HEK293 (cell line): ENCODE measurements around the gene PTPN11.

Source experiments
- GLI4 ChIP-seq: fragments of 450-650 bp; formaldehyde crosslinking; IDR thresholded peaks from 2 replicates; pipeline ENCODE4 v1.5.1; 2016; ENCODE audit warnings: missing biosample characterization, missing genetic modification characterization
- KLF8 ChIP-seq: fragments of 450-650 bp; formaldehyde crosslinking; IDR thresholded peaks from 2 replicates; pipeline ENCODE4 v1.5.1; 2016; ENCODE audit warnings: missing biosample characterization, missing genetic modification characterization
- KLF9 ChIP-seq: fragments of 450-650 bp; formaldehyde crosslinking; IDR thresholded peaks from 2 replicates; pipeline ENCODE4 v1.5.1; 2016; ENCODE audit warnings: missing biosample characterization, missing genetic modification characterization, low read depth
- PATZ1 ChIP-seq: fragments of 450-650 bp; formaldehyde crosslinking; IDR thresholded peaks from 2 replicates; pipeline ENCODE4 v1.5.1; 2016; ENCODE audit warnings: missing biosample characterization, missing genetic modification characterization
- PRDM1 ChIP-seq: fragments of 450-650 bp; formaldehyde crosslinking; IDR thresholded peaks from 2 replicates; pipeline ENCODE4; 2016; ENCODE audit warnings: missing biosample characterization, missing genetic modification characterization
- PRDM4 ChIP-seq: fragments of 450-650 bp; formaldehyde crosslinking; IDR thresholded peaks from 2 replicates; pipeline ENCODE4 v1.5.1; 2017; ENCODE audit warnings: missing biosample characterization, missing genetic modification characterization
- SALL2 ChIP-seq: fragments of 450-650 bp; formaldehyde crosslinking; IDR thresholded peaks from 2 replicates; pipeline ENCODE4 v1.5.0; 2017; ENCODE audit warnings: missing biosample characterization, mild to moderate bottlenecking, missing genetic modification characterization, borderline replicate concordance
- SCRT1 ChIP-seq: fragments of 450-650 bp; formaldehyde crosslinking; IDR thresholded peaks from 2 replicates; pipeline ENCODE4 v1.5.1; 2016; ENCODE audit warnings: missing biosample characterization, missing genetic modification characterization, borderline replicate concordance
- WT1 ChIP-seq: fragments of 450-650 bp; formaldehyde crosslinking; IDR thresholded peaks from 2 replicates; pipeline ENCODE4 v1.5.1; 2016; ENCODE audit warnings: missing biosample characterization, missing genetic modification characterization
- ZBTB1 ChIP-seq: fragments of 450-650 bp; formaldehyde crosslinking; IDR thresholded peaks from 2 replicates; pipeline ENCODE4 v1.5.1; 2016; ENCODE audit warnings: missing biosample characterization, missing genetic modification characterization
- ZBTB17 ChIP-seq: fragments of 450-650 bp; formaldehyde crosslinking; IDR thresholded peaks from 2 replicates; pipeline ENCODE4 v1.5.1; 2016; ENCODE audit warnings: missing biosample characterization, missing genetic modification characterization
- ZFP69B ChIP-seq: fragments of 450-650 bp; formaldehyde crosslinking; IDR thresholded peaks from 2 replicates; pipeline ENCODE4 v1.5.1; 2016; ENCODE audit warnings: missing biosample characterization, missing genetic modification characterization
- ZNF133 ChIP-seq: fragments of 450-650 bp; formaldehyde crosslinking; IDR thresholded peaks from 2 replicates; pipeline ENCODE4 v1.5.1; 2016; ENCODE audit warnings: missing biosample characterization, missing genetic modification characterization
- ZNF138 ChIP-seq: fragments of 450-650 bp; formaldehyde crosslinking; IDR thresholded peaks from 2 replicates; pipeline ENCODE4 v1.5.1; 2016; ENCODE audit warnings: missing biosample characterization, missing genetic modification characterization, borderline replicate concordance
- ZNF19 ChIP-seq: fragments of 450-650 bp; formaldehyde crosslinking; IDR thresholded peaks from 2 replicates; pipeline ENCODE4; 2016; ENCODE audit warnings: missing biosample characterization, missing genetic modification characterization, low read depth
- ZNF2 ChIP-seq: fragments of 450-650 bp; formaldehyde crosslinking; IDR thresholded peaks from 2 replicates; pipeline ENCODE4 v1.5.1; 2016; ENCODE audit warnings: missing biosample characterization, missing genetic modification characterization
- ZNF211 ChIP-seq: fragments of 450-650 bp; formaldehyde crosslinking; IDR thresholded peaks from 2 replicates; pipeline ENCODE4 v1.5.1; 2016; ENCODE audit warnings: low read depth, missing biosample characterization, missing genetic modification characterization
- ZNF335 ChIP-seq: fragments of 450-650 bp; formaldehyde crosslinking; conservative IDR thresholded peaks from 2 replicates; pipeline ENCODE4 v1.5.1; 2016; ENCODE audit warnings: missing biosample characterization, missing genetic modification characterization
- ZNF394 ChIP-seq: fragments of 450-650 bp; formaldehyde crosslinking; IDR thresholded peaks from 2 replicates; pipeline ENCODE4 v1.5.1; 2016; ENCODE audit warnings: missing biosample characterization, missing genetic modification characterization, mild to moderate bottlenecking, moderate library complexity, borderline replicate concordance
- ZNF423 ChIP-seq: fragments of 450-650 bp; formaldehyde crosslinking; IDR thresholded peaks from 2 replicates; pipeline ENCODE4 v1.5.1; 2016; ENCODE audit warnings: missing biosample characterization, missing genetic modification characterization
- ZNF426 ChIP-seq: fragments of 450-650 bp; formaldehyde crosslinking; IDR thresholded peaks from 2 replicates; pipeline ENCODE4 v1.5.1; 2017; ENCODE audit warnings: missing biosample characterization, missing genetic modification characterization, mild to moderate bottlenecking, inconsistent platforms, moderate library complexity
- ZNF510 ChIP-seq: fragments of 450-650 bp; formaldehyde crosslinking; IDR thresholded peaks from 2 replicates; pipeline ENCODE4 v1.5.1; 2018; ENCODE audit warnings: mild to moderate bottlenecking, missing genetic modification characterization, missing biosample characterization; ENCODE audit not compliant: insufficient replicate concordance
- ZNF514 ChIP-seq: fragments of 450-650 bp; formaldehyde crosslinking; IDR thresholded peaks from 2 replicates; pipeline ENCODE4 v1.5.1; 2016; ENCODE audit warnings: missing biosample characterization, missing genetic modification characterization
- ZNF521 ChIP-seq: fragments of 450-650 bp; formaldehyde crosslinking; IDR thresholded peaks from 2 replicates; pipeline ENCODE4 v1.5.1; 2017; ENCODE audit warnings: missing biosample characterization, mild to moderate bottlenecking, missing genetic modification characterization
- ZNF530 ChIP-seq: fragments of 450-650 bp; formaldehyde crosslinking; IDR thresholded peaks from 2 replicates; pipeline ENCODE4 v1.5.1; 2016; ENCODE audit warnings: low read depth, missing biosample characterization, missing genetic modification characterization
- ZNF560 ChIP-seq: fragments of 450-650 bp; formaldehyde crosslinking; IDR thresholded peaks from 2 replicates; pipeline ENCODE4 v1.5.1; 2017; ENCODE audit warnings: missing biosample characterization, missing genetic modification characterization, borderline replicate concordance
- ZNF585B ChIP-seq: fragments of 450-650 bp; formaldehyde crosslinking; IDR thresholded peaks from 2 replicates; pipeline ENCODE4 v1.5.1; 2016; ENCODE audit warnings: missing biosample characterization, missing genetic modification characterization
- ZNF624 ChIP-seq: fragments of 450-650 bp; formaldehyde crosslinking; IDR thresholded peaks from 2 replicates; pipeline ENCODE4 v1.5.1; 2017; ENCODE audit warnings: missing biosample characterization, missing genetic modification characterization
- ZNF629 ChIP-seq: fragments of 450-650 bp; formaldehyde crosslinking; IDR thresholded peaks from 2 replicates; pipeline ENCODE4 v1.5.1; 2017; ENCODE audit warnings: missing biosample characterization, missing genetic modification characterization
- ZNF791 ChIP-seq: fragments of 450-650 bp; formaldehyde crosslinking; IDR thresholded peaks from 2 replicates; pipeline ENCODE4 v1.5.1; 2016; ENCODE audit warnings: missing biosample characterization, missing genetic modification characterization
- ZNF837 ChIP-seq: fragments of 450-650 bp; formaldehyde crosslinking; IDR thresholded peaks from 2 replicates; pipeline ENCODE4 v1.5.1; 2016; ENCODE audit warnings: missing biosample characterization, missing genetic modification characterization
- TF ChIP-seq, protein P1 (sequence below): fragments of 450-650 bp; formaldehyde crosslinking; IDR thresholded peaks from 2 replicates; pipeline ENCODE4 v1.5.1; 2016; ENCODE audit warnings: missing biosample characterization, missing genetic modification characterization, low read depth
- TF ChIP-seq, protein P2 (sequence below): fragments of 450-650 bp; formaldehyde crosslinking; IDR thresholded peaks from 2 replicates; pipeline ENCODE4 v1.5.1; 2016; ENCODE audit warnings: missing biosample characterization, missing genetic modification characterization, borderline replicate concordance

Gene PTPN11

DNA sequence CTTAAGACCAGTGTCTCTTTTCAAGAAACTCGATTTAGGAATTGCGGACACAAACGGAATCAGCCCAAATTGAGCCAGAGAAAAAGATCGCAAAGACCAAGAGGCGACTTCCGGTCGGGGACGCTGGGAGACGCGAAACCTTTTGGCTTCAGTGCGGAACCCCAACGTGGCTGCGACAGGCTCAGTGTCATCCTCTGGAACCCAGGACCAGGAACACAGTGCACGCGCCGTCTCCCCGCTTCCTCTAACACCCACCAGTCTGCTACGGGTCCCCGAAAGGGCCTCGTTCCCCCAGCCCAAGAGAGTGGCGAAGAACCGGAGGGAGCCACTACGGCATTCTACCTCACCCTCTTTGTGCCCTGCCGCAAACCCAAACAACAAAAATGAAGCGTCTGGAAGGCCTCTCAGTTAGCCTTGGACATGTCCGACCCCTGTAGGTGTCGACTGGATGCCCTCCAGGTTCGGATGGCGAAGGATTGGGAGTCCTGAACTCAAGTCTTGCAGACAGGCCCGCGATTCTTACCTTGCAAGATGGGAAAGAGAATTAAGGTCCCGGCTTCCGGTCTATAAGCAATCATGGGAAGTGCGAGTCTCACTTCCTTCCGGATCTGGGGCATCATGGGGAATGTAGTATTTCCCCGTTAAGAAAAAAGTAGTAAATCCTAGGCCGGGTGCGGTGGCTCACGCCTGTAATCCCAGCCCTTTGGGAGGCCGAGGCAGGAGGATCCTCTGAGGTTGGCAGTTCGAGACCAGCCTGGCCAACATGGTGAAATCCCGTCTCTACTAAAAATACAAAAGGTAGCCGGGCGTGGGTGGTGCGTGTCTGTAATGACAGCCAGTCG, 9.5 kb upstream of the PTPN11 start, which contains the start of gene RPL6 (continued):
- TF ChIP-seq ZNF624 (tag by site-specific recombination) (no peak), ZNF19 (tag by site-specific recombination) (no peak), ZNF530 (no peak), GLI4 (0 out of 2 replicates have a peak, but pooled peaks have one; percentile 34), ZBTB17 (tag by site-specific recombination) (peak; percentile 86), ZNF791 (tag by site-specific recombination) (no peak), KLF9 (tag by site-specific recombination) (no peak), ZNF560 (no peak), ZNF510 (tag by site-specific recombination) (no peak), ZNF2 (tag by site-specific recombination) (peak; percentile 94), SALL2 (tag by site-specific recombination) (no peak), ZNF514 (tag by site-specific recombination) (no peak), ZNF426 (tag by site-specific recombination) (no peak), PRDM1 (tag by site-specific recombination) (no peak), KLF8 (tag by site-specific recombination) (0 out of 2 replicates have a peak, but pooled peaks have one; percentile 37), ZBTB1 (no peak; the same call in 1 of the 2 replicates), ZNF585B (no peak), ZNF423 (tag by site-specific recombination) (no peak), ZNF211 (tag by site-specific recombination) (no peak), PRDM4 (tag by site-specific recombination) (0 out of 2 replicates have a peak, but pooled peaks have one; percentile 23), ZNF138 (tag by site-specific recombination) (no peak), ZNF133 (tag by site-specific recombination) (no peak), ZNF629 (tag by site-specific recombination) (peak; percentile 83), ZNF335 (peak; percentile 81), PATZ1 (tag by site-specific recombination) (peak; percentile 43; the same call in 1 of the 2 replicates), WT1 (peak; percentile 36), ZNF394 (peak; percentile 57; the same call in 1 of the 2 replicates), SCRT1 (no peak), ZFP69B (tag by site-specific recombination) (peak; percentile 52; the same call in 1 of the 2 replicates), ZNF837 (tag by site-specific recombination) (no peak), ZNF521 (no peak)
- TF ChIP-seq, protein P1, sequence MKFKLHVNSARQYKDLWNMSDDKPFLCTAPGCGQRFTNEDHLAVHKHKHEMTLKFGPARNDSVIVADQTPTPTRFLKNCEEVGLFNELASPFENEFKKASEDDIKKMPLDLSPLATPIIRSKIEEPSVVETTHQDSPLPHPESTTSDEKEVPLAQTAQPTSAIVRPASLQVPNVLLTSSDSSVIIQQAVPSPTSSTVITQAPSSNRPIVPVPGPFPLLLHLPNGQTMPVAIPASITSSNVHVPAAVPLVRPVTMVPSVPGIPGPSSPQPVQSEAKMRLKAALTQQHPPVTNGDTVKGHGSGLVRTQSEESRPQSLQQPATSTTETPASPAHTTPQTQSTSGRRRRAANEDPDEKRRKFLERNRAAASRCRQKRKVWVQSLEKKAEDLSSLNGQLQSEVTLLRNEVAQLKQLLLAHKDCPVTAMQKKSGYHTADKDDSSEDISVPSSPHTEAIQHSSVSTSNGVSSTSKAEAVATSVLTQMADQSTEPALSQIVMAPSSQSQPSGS (tag by site-specific recombination), result no peak
- TF ChIP-seq, protein P2, sequence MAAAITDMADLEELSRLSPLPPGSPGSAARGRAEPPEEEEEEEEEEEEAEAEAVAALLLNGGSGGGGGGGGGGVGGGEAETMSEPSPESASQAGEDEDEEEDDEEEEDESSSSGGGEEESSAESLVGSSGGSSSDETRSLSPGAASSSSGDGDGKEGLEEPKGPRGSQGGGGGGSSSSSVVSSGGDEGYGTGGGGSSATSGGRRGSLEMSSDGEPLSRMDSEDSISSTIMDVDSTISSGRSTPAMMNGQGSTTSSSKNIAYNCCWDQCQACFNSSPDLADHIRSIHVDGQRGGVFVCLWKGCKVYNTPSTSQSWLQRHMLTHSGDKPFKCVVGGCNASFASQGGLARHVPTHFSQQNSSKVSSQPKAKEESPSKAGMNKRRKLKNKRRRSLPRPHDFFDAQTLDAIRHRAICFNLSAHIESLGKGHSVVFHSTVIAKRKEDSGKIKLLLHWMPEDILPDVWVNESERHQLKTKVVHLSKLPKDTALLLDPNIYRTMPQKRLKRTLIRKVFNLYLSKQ (tag by site-specific recombination), result no peak
